ENCODE measurements around the gene SLC35F1.
"Not testable (repeated sequence)": the region's sequence is repeated elsewhere in the genome, so short reads cannot be mapped to it uniquely, and the experiment has no call there.

The SLC35F1 gene

GRCh38 chr6:117906958-117907600, at the start of gene SLC35F1:
Gene SLC35F1 (plus strand): TSS chr6:117907264.
- peak; percentile 39 to 76 for DNase-seq

- not testable (repeated sequence) for DNase-seq
Measured at GRCh38 chr6:117858601-117859000, 48.5 kb upstream of the SLC35F1 start.

- DNase-seq, result no peak
Measured at GRCh38 chr6:117861545-117861944, 45.5 kb upstream of the SLC35F1 start.

- DNase-seq, result no peak
Measured at GRCh38 chr6:117866561-117866960, 40.5 kb upstream of the SLC35F1 start.

GRCh38 chr6:117870486-117871242, 36.4 kb upstream of the SLC35F1 start:
- DNase-seq, result peak in 1 of 2 experiments; percentile 27

GRCh38 chr6:117880824-117881223, 26.2 kb upstream of the SLC35F1 start:
- DNase-seq, result no peak

GRCh38 chr6:117890172-117890571, 16.9 kb upstream of the SLC35F1 start:
- no peak for DNase-seq

GRCh38 chr6:117906507-117906957, 532 bp upstream of the SLC35F1 start:
- peak in 1 of 2 experiments; percentile 36 for DNase-seq

- no peak for DNase-seq
Measured at GRCh38 chr6:117907601-117908245, 659 bp downstream of the SLC35F1 start.

GRCh38 chr6:117908246-117909068, 1.4 kb downstream of the SLC35F1 start:
- DNase-seq, result no peak

GRCh38 chr6:117909638-117910037, 2.6 kb downstream of the SLC35F1 start:
- no peak for DNase-seq

- DNase-seq, result no peak
Measured at GRCh38 chr6:117910549-117910948, 3.5 kb downstream of the SLC35F1 start.

- DNase-seq, result no peak
Measured at GRCh38 chr6:117911150-117911549, 4.1 kb downstream of the SLC35F1 start.

- no peak for DNase-seq
Measured at GRCh38 chr6:117911660-117912059, 4.6 kb downstream of the SLC35F1 start.

- no peak for DNase-seq
Measured at GRCh38 chr6:117915846-117916245, 8.8 kb downstream of the SLC35F1 start.

- DNase-seq, result no peak
Measured at GRCh38 chr6:117916483-117916882, 9.4 kb downstream of the SLC35F1 start.

GRCh38 chr6:117917176-117917575, 10.1 kb downstream of the SLC35F1 start:
- no peak for DNase-seq

- no peak for DNase-seq
Measured at GRCh38 chr6:117918454-117918853, 11.4 kb downstream of the SLC35F1 start.

- DNase-seq, result no peak
Measured at GRCh38 chr6:117919275-117919674, 12.2 kb downstream of the SLC35F1 start.

GRCh38 chr6:117919775-117920729, 13.0 kb downstream of the SLC35F1 start:
- no peak for DNase-seq

- no peak for DNase-seq
Measured at GRCh38 chr6:117924690-117925089, 17.6 kb downstream of the SLC35F1 start.

GRCh38 chr6:117927866-117928265, 20.8 kb downstream of the SLC35F1 start:
- no peak for DNase-seq
